Inflammatory macrophage treated with lipopolysaccharide for 4 hours (primary cell): ENCODE data around the gene MCTP1.

ENCODE experiments used
- DNase-seq: peaks from one replicate; pipeline ENCODE4 v3.0.0-alpha.2; 2020

Gene MCTP1

GRCh38 chr5:94749042-94749441, 535.9 kb downstream of the MCTP1 start:
- no peak for DNase-seq

DNA sequence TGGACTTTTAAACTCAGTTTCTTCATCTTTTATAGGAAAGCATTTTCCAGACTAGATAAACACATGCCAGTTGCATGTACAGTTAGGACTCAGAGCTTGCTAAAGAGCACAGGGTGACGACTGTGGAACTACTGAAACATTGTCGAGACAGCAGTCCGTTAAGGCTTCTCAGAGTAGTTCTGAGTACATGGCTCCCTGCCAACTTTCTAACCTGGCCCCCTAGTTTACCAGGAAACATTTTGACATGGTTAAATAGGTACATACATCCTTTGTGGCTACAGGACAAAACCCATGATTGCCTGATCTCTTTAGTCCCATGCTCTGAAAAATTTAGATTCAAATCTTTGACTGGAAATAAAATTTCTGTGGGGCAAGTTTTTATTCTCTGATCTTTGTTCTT, 536.7 kb downstream of the MCTP1 start:
- DNase-seq, result no peak

DNA sequence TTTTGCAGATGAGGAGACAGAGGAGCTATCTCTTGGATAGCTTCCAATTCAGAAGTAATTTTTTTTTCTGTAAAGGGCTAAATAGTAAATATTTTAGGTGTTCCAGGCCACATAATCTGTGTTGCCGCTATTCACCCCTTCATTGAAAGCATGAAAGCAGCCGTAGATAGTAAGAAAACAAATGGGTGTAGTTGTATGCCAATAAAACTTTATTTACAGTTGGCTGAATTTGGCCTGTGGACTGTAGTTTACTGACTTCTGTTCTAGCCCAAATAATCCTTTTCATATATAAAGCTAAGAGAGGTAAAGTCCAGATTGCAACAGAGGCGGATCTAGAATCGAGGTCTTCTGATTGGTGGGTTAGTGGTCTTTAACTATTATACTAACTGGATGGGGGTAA, 537.5 kb downstream of the MCTP1 start:
- no peak for DNase-seq

GRCh38 chr5:94746731-94747124, 538.2 kb downstream of the MCTP1 start:
- peak; percentile 58 for DNase-seq

DNA sequence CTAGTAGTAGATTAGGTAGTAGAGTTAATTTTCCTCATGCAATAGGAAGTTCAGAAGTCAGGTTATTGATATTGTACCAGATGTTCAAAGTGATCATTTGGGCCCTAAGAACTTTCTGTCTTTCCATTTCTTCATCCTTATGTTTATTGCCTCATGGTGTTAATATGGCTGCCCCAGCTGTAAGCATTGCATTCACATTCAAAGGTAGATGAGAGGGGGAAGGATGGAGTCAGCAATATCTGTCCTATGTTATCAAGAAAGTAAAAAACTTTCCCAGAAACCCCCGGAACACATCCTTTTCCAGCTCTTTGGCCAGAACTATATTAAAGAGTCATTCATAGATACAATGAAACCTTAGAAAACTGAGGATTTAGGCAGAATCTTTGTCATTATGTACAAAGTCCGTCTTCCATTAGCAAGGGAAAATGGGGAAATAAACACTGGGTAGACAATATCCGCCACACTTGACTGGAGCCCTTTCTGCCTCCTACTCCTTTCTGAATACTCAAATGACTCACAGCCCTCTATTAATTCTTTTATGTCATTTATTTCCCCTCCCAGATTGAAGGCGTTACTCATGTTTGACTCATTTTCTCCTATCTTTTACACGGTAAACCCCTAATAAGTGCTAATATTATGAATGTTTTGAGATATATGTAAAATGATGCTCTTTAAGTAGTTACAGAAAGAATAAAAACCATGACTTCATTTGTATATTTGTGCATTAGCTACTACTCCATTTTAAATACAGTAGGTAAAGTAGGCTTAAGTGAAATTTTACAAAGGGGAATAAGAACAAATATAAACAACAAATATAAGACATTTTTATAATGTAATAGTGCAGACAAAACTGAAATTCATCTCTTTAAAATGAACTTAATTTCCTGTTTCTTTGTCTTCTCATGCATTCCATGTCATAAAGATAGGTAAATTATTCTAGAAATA, 538.8 kb downstream of the MCTP1 start:
- DNase-seq, result peak; percentile 61

GRCh38 chr5:94744906-94745305, 540.0 kb downstream of the MCTP1 start:
- DNase-seq, result peak; percentile 18

DNA sequence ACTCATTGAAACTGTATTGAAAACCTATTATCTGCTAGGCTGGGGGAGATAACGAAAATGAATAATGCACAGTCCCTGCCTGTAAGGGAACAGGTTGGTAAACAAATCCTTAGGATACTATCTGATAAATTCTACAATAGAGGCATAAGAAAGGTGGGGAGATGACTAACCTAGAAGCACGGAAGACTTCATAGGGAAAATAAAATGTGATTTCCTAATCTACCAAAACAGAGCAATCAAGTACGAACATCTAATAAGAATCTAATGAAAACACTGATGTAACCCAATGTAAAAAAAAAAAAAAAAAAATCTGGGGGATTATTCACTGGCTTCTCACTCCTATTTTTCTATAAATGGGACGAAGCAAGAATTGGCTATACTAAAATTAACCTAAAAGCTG, 542.0 kb downstream of the MCTP1 start:
- no peak for DNase-seq

- no peak for DNase-seq
Observed at GRCh38 chr5:94740286-94740685, 544.6 kb downstream of the MCTP1 start.

- no peak for DNase-seq
Observed at GRCh38 chr5:94736498-94736897, 548.4 kb downstream of the MCTP1 start.

GRCh38 chr5:94731471-94731870, 553.4 kb downstream of the MCTP1 start:
- no peak for DNase-seq

DNA sequence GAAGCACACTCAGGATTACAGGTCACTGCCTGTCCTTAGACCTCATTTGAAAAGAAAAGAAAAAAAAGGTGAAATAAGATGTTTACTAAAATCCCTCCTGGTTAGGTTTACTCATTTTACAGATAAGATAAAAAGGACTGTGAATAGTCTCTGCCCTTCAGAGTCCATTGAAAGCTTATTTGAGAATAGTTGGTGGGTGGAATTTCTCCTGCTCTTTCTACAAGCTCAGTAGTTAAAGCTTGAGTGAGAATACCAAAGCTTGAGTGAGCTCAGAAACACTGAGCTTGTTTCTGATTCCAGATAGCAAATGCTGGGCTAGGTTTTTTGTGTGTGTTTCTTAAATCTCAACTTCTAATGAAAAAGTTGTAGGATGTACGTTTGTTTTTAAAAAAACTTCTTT, 559.8 kb downstream of the MCTP1 start:
- DNase-seq, result no peak

DNA sequence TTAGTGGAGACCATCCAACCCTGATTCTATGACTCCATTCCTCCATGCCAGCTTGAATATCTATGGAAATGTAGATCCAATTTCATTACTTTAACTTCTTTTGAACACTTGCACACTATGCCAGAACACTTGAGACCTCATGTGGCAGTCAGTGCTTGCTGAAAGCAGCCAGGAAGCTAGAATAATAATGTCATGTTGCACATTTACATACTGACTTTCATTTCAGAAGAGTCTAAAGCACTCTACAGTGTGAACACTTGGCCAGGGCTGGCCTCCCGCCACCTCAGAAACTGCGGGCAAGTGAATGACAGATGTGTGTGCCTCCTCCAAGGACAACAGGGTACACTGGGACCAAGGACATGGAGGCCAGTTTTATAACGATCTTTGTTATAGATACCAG, 569.1 kb downstream of the MCTP1 start:
- no peak for DNase-seq

DNA sequence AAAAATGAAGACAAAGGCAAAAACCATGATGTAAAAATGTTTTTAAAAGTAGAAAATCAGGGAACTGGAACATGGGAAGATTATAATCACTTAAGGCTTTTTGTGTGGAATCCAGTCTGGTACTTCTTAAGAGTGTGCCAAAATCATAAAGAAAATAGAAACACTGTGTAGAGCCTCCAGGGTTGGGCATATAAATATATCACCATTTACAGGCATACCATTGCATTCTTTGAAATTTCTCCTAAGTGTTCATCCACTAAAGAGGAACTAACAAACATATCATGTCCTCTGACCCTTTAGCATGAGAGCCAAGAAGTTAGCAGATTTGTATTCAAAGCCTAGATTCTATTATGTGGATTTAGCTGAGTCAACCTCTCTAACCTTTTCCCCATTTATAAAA, 573.1 kb downstream of the MCTP1 start:
- DNase-seq, result no peak

DNA sequence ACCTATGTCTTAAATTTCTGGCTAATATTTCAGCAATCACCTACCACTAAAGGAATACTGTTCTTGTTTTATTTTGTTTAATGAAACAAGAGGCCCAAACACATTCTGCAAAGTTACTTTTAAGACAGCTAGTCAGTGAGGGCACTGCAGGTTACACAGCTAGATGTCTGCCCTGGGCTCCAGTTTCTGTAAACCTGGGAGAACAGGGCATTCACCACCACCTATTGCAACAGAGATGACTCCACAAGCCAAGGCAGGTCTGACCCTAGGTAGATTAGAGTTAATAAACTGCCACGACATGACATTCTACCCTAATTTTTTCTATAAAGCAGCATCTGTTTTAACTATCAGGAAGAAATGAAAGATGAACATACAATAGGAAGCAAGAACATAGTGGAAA, 575.6 kb downstream of the MCTP1 start:
- DNase-seq, result no peak

DNA sequence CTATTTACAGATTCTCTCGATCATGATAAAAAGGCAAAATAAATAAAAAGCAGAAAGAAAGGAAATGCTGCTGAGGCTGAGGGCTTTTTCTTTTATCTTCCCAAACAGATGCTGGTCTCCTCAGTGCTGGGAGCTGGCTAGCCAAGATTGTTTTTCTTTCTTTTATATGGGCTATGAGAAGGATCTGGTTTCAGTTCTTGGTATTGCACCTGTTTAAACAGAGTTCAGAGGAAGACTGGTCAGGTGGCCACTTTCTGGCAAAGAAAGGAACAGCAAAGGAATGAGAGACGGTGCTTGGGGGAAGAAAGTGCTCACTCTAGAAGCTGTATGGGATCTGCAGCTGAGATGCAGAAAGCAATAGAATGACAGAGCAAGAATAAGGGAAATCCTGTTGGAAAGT, 577.5 kb downstream of the MCTP1 start:
- no peak for DNase-seq

GRCh38 chr5:94705427-94705826, 579.5 kb downstream of the MCTP1 start:
- no peak for DNase-seq

DNA sequence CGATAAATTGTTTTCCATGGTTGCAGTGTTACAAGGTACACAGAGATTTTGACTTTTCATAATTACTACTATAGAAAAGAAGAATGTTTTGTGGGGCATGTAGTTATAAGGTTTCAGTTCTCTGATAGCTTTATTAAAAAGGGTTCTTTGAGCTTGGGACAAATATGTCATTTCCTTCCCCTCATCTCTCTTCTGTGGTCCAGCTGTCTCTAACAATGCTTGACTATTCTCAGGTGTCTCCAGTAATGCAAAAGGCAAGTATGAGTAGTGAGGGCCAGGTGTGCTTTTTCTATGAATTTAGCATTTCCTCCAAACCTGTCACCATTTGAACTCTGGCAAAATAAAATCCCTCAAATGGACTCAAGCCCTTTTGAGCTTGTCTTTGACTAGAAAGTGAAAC, 582.2 kb downstream of the MCTP1 start:
- DNase-seq, result no peak

GRCh38 chr5:94700592-94700991, 584.3 kb downstream of the MCTP1 start:
- no peak for DNase-seq

- no peak for DNase-seq
Observed at GRCh38 chr5:94699562-94699961, 585.3 kb downstream of the MCTP1 start.

GRCh38 chr5:94698197-94698596, 586.7 kb downstream of the MCTP1 start:
- DNase-seq, result no peak

DNA sequence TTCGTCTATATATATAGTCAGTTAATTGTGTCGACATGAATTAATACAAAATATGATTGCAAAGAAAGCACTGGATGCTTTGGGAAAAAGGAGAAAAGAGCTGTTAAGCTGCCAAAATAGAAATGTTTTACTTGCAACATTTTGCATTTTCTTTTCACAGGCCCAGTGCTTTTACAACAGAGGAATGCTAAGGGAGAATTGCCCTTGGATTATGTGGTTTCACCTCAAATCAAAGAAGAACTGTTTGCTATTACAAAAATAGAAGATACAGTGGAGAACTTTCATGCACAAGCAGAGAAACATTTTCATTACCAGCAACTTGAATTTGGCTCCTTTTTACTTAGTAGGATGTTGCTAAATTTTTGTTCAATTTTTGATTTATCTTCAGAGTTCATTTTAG, 590.2 kb downstream of the MCTP1 start:
- no peak for DNase-seq

DNA sequence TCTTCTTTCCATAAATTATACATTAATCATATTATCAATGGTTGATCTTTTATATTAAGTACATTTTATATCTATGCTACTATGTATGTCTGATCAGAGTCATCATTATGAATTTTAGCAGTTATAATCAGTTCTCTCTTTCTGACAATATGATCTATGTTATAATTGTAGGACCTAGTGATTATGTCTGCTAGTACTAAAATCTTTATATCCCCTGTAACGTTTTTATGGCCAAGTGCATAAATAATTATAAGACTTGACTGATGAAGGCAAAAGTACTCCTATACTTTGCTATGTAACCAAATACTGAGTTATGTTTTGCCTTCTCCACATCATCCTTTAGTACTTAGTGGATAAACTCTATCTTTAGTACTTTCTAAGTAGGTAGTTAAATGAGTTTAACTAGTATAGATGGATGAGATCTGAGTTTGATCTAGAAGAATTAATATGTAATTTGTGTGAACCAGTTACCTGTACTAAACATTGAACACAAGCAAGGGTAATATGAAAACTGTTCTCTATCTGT, 591.0 kb downstream of the MCTP1 start:
- DNase-seq, result no peak

DNA sequence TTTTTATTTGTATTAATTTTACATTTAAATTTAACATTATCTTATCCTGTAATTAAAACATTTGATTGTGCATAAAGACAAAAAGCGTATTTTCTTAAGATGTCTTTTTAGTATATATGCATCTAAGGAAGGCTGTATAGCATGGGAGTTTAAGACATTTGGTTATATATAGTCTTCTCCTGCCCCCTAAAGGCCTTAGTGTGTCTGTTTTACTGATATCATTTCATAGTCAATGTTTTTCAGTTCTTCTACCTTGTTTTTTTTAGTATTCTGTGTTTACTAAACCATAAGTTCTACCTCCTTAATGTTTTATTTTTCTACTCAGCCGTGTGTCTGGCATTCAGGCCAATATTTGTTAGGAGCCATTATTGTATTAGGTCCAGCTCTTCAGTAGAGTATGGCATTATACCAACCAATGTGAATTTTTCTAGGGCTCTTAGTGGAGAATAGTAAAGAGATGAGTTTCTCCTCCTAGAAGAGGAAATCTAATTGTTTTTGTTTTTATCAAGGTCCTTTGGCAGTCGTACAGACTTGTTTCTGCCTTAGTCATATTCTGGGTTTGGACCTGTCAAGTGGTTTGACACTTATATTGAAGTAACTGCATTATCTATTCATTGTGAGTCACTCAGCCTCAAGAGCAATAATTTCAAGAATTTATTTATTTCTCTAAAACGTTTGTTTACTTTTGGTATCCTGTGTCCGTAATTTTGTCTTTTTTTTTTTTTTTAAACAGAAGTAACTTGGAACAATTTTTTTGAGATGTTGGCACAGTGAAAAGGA, 591.7 kb downstream of the MCTP1 start:
- DNase-seq, result peak; percentile 29

GRCh38 chr5:94692581-94692980, 592.3 kb downstream of the MCTP1 start:
- DNase-seq, result no peak
